ENCODE results near the gene PECR.

DNA sequence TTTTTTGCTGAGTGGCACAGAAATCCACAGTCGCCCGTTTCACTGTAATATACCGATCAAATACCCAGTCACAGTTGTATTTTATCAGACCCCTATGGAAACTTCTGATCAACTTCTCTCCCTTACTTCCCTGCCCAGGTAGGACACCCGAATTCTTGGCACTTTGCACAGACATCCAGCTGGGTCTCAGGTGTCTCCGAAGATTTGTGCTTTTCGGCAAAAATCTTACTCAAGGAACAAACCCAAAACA, 68.9 kb downstream of the PECR start:
- TF ChIP-seq POLR2A (IDR thresholded peaks at IDR 0.05; ENCODE audit: low read length) = no peak
- TF ChIP-seq GATA1 (IDR thresholded peaks at IDR 0.05; ENCODE audit: low read depth, low read length) = no peak
